PFSK-1 (cell line): ENCODE results near the gene PRKACA.

Experiments
- FOXP2 ChIP-seq: optimal IDR thresholded peaks from 2 replicates; pipeline ENCODE3; 2011; ENCODE audit warnings: borderline replicate concordance, control low read depth, inconsistent platforms; ENCODE audit not compliant: insufficient read depth; ENCODE audit errors: extremely low read length, extremely low read depth
- POLR2AphosphoS5 ChIP-seq: IDR thresholded peaks from 2 replicates; pipeline ENCODE4 v1.6.1; 2012; ENCODE audit warnings: low read depth, mild to moderate bottlenecking, control low read depth, low read length, moderate library complexity
- REST ChIP-seq, 2 experiments: IDR thresholded peaks; 2 replicates each; pipeline versions ENCODE4 v1.6.1 to v1.8.0; 2011 to 2012; ENCODE audit warnings: low read depth in 2 of 2, low read length in 2 of 2, control low read depth in 1 of 2, inconsistent platforms in 1 of 2, mild to moderate bottlenecking in 1 of 2, moderate library complexity in 1 of 2; ENCODE audit not compliant: insufficient read depth in 1 of 2
- SIN3A ChIP-seq: IDR thresholded peaks from 2 replicates; pipeline ENCODE4 v1.6.1; 2012; ENCODE audit warnings: mild to moderate bottlenecking, low read length, moderate library complexity, borderline replicate concordance; ENCODE audit not compliant: insufficient read depth
- TAF1 ChIP-seq: IDR thresholded peaks from 2 replicates; pipeline ENCODE4 v1.6.1; 2012; ENCODE audit warnings: low read length, control low read depth, borderline replicate concordance; ENCODE audit not compliant: insufficient read depth

PRKACA gene

DNA sequence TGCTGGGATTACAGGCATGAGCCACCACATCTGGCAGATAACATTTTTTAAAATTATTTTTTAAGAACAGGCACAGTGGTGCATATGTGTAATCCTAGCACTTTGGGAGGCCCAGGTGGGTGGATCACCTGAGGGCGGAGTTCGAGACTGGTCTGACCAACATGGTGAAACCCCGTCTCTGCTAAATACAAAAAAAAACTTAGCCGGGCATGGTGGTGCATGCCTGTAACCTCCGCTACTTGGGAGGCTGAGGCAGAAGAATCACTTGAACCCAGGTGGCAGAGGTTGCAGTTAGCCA lies 55.1 kb downstream of the PRKACA start:
- no peak for TF ChIP-seq SIN3A
- TF ChIP-seq REST (IDR thresholded peaks at IDR 0.05; ENCODE audit: insufficient read depth in 1 of 2, low read depth in 2 of 2, low read length in 2 of 2): no peak
- TF ChIP-seq TAF1: no peak
- TF ChIP-seq FOXP2: no peak
- no peak for TF ChIP-seq POLR2AphosphoS5

DNA sequence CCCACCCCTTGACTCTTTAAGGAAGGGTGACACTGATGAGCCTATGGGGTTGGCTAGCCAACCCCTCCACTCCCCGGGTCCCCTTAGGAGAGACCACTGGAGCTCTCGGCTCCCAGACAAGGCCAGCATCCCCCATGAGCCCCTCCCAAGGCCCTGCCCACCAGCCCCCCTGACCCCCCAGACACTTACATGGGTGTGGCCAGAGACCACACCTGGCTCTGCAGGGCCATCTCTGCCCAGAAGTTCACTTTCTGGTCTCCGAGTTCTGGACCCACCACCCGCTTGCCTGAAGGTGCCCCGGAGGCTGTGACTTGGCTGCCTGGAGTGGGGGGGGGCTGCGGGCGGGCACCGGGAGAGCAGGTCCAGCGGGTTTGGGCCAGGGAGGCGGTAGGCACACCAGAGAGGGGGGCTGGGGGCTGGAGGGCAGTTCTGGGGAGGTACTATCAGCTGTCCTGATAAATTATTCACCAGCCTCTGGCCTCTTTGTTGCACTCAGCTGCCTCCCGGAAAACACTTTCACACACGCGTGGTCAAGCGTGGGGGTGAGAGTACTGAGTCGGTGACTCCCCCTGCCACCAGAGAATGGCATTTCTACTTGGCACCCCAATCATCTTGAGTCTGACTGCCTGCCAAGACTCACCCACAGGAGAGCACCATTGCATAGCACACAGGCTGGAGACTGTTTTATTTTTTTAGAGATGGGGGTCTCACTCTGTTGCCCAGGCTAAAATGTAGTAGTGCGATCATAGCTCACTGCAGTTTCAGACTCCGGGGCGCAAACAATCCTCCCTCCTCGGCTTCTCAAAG lies 55.6 kb downstream of the PRKACA start, which contains the start of gene PALM3:
TSS of gene PALM3 (minus strand) at position 326 of the 807 bp plus-strand sequence. CDS start at position 230, 96 bp downstream.
- TF ChIP-seq FOXP2 (no peak), REST (IDR thresholded peaks at IDR 0.05; ENCODE audit: insufficient read depth in 1 of 2, low read depth in 2 of 2, low read length in 2 of 2) (no peak), POLR2AphosphoS5 (no peak), SIN3A (no peak), TAF1 (no peak)

DNA sequence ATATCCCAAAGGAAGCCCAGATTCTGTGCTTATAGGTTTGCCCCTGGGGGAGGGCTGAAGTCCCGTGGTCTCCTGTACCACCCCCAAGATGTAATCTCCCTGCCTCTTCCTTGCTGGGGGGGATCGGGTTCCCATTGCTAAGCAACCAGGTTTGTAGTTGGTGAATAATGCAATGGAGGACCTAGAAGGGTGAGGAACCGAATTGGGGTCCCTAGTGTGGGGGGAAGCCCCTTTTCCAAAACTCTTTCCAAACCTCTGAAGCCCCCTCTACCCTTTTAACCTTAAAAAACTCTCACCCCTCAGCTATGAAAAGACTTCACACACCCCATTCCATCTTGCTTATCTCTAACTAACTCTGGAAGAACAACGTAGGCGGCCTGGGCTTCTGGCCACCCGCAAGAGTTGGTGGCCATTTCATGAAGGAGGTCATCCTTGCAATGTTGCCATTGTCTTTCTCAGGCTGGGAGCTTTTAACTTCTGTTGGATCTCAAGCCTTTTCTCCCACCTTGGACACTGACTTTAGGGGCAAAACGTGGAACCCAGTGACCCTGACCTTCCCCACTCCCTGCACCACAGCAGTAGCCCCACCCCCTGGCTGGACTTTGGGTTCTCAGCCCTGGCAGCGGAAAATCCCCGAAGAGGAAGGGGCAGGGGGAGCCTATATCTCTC lies 56.3 kb downstream of the PRKACA start:
- TF ChIP-seq FOXP2 (no peak), SIN3A (no peak), REST (IDR thresholded peaks at IDR 0.05; ENCODE audit: insufficient read depth in 1 of 2, low read depth in 2 of 2, low read length in 2 of 2) (no peak), TAF1 (no peak), POLR2AphosphoS5 (no peak)

- TF ChIP-seq POLR2AphosphoS5 (no peak), REST (IDR thresholded peaks at IDR 0.05; ENCODE audit: insufficient read depth in 1 of 2, low read depth in 2 of 2, low read length in 2 of 2) (no peak), TAF1 (no peak), FOXP2 (no peak), SIN3A (no peak)
Observed at GRCh38 chr19:14059652-14060155, 57.9 kb downstream of the PRKACA start.

- TF ChIP-seq TAF1 (no peak), POLR2AphosphoS5 (no peak), REST (IDR thresholded peaks at IDR 0.05; ENCODE audit: insufficient read depth in 1 of 2, low read depth in 2 of 2, low read length in 2 of 2) (no peak), FOXP2 (no peak)
Observed at GRCh38 chr19:14059093-14059480, 58.5 kb downstream of the PRKACA start.
